Gastroesophageal sphincter (tissue), 3 donors: ENCODE results near the gene ZEB2.

Experiments
- CTCF ChIP-seq, 4 experiments: fragments of 200-600 bp in 2 of 4; fragments of 450-650 bp in 2 of 4; sonication (generic) in 1 of 4; IDR thresholded peaks; one replicate each; pipeline ENCODE4 v1.5.1; 2017 to 2019; ENCODE audit warnings: antibody characterized with exemption in 4 of 4, mild to moderate bottlenecking in 2 of 4, moderate library complexity in 2 of 4
- POLR2AphosphoS5 ChIP-seq: sonication (generic); formaldehyde crosslinking; IDR thresholded peaks from one replicate; pipeline ENCODE4 v1.6.1; 2017; ENCODE audit warnings: antibody characterized with exemption

DNA sequence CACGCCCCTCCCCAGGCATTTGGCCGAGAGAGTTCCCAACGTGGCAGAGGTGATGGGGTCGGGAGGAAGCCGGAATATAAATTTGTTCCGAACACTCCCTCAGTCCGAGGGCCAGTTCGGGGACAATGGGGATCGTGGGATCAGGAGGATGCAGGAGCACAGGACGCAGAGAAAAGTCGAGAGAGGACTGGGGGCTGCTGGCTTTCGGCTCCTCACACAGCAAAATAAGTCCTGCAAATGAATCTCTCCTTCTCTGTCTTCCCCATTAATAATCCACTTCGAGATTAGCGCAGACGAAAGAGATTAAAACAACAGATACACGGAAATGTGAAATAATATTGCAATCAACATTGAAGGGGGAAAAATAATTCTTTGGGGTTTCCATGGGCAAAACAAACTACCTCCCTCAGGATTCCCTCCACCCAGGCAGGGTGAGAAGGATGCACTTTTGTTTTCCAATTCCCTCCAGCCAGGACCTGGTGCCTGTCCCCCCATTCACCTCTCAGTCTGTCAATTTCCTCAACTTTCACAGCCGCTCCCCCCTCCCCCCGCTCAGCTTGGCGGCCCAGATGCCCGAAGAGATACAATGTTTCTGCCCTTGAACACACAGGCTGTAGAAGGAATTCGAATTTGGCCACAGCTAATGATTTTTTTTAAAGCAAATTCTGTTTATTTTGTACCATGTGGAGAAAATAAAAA is 3.1 kb upstream of the ZEB2 start:
- TF ChIP-seq CTCF (IDR thresholded peaks at IDR 0.05), result no peak
- TF ChIP-seq POLR2AphosphoS5, result no peak
